Spleen (tissue), 11 donors: ENCODE results near the gene SLC13A5. TPM values are rescaled to one million over a fixed set of nuclear protein-coding genes. Genes with fewer than 3 reads are reported as not detected.

Source experiments
- DNase-seq: peaks from one replicate; pipeline ENCODE4 v3.0.0-alpha.2; 2020
- H3K27ac ChIP-seq, 8 donors: fragments of 200-600 bp; sonication (generic) in 7 of 8; 1 replicate in 4 of 8; 2 replicates in 4 of 8; pipeline versions ENCODE4 v1.5.0 to v1.8.0; 2016 to 2021; ENCODE audit warnings: inconsistent platforms in 4 of 8, mild to moderate bottlenecking in 4 of 8, moderate library complexity in 1 of 8
- H3K27me3 ChIP-seq, 7 donors: fragments of 200-600 bp; sonication (generic) in 6 of 7; replicated peaks in 1 of 7; 1 replicate in 4 of 7; 2 replicates in 3 of 7; pipeline versions ENCODE4 v1.5.0 to v1.8.0; 2016 to 2021; ENCODE audit warnings: inconsistent platforms in 3 of 7, mild to moderate bottlenecking in 1 of 7
- H3K36me3 ChIP-seq, 6 donors: fragments of 200-600 bp; sonication (generic) in 5 of 6; 1 replicate in 4 of 6; 2 replicates in 2 of 6; pipeline versions ENCODE4 v1.5.0 to v1.8.0; 2016 to 2021; ENCODE audit warnings: inconsistent platforms in 2 of 6
- H3K4me1 ChIP-seq, 6 donors: fragments of 200-600 bp; sonication (generic) in 5 of 6; 1 replicate in 3 of 6; 2 replicates in 3 of 6; pipeline versions ENCODE4 v1.5.0 to v1.8.0; 2016 to 2021; ENCODE audit warnings: inconsistent platforms in 3 of 6
- H3K4me3 ChIP-seq, 8 donors: fragments of 200-600 bp; sonication (generic) in 7 of 8; 1 replicate in 4 of 8; 2 replicates in 4 of 8; pipeline versions ENCODE4 v1.5.0 to v1.8.0; 2016 to 2021; ENCODE audit warnings: inconsistent platforms in 4 of 8, mild to moderate bottlenecking in 4 of 8, moderate library complexity in 2 of 8
- H3K9me3 ChIP-seq, 8 donors: fragments of 200-600 bp; sonication (generic) in 7 of 8; 1 replicate in 4 of 8; 2 replicates in 4 of 8; pipeline versions ENCODE4 v1.5.0 to v1.8.0; 2016 to 2021; ENCODE audit warnings: inconsistent platforms in 4 of 8
- POLR2A ChIP-seq, 3 donors: fragments of 450-650 bp; IDR thresholded peaks; one replicate each; pipeline ENCODE4 v1.5.1; 2017; ENCODE audit warnings: antibody characterized with exemption in 3 of 3, mild to moderate bottlenecking in 1 of 3
- POLR2AphosphoS5 ChIP-seq, 3 donors: sonication (generic); formaldehyde crosslinking; IDR thresholded peaks; one replicate each; pipeline ENCODE4 v1.5.1; 2017; ENCODE audit warnings: antibody characterized with exemption in 3 of 3
- WGBS, 5 donors: extraction: QIAGEN DNeasy Blood & Tissue Kit in 3 of 5; methylation state at CpG; one replicate each; pipeline versions ENCODE4 v1.1.5 to v1.1.7; 2013 to 2018; 5-methylcytosine and 5-hydroxymethylcytosine counted together
- intact Hi-C: fragments of 100-400 bp; cut with DNase I; formaldehyde crosslinking; loops from one replicate; pipeline ENCODE4 v1.15.0; 2023; ENCODE audit warnings: low total_unique reads
- polyA plus RNA-seq, 3 donors: library from polyadenylated mRNA; stranded (reverse); fragments of 200-250 nt; gene quantifications; one replicate each; pipeline ENCODE4 v1.2.1, GENCODE V29; 2013
- total RNA-seq, 7 donors: library from RNA; depleted of rRNA in 3 of 7; stranded (reverse); fragments of >200 nt in 3 of 7; fragmentation: NEBNext Ultra II Directional in 4 of 7; extraction: Animal tissue kit (Norgen Biotek cat#: 25700) in 4 of 7; gene quantifications; one replicate each; pipeline versions ENCODE4 v1.1.0 to v1.2.1, GENCODE V29; 2016 to 2021
- TF ChIP-seq, protein P1 (sequence below), 11 experiments: fragments of 200-600 bp in 7 of 11; fragments of 450-650 bp in 4 of 11; sonication (generic) in 4 of 11; IDR thresholded peaks in 8 of 11; conservative IDR thresholded peaks in 3 of 11; 1 replicate in 7 of 11; 2 replicates in 4 of 11; pipeline versions ENCODE4 v1.4.0 to v1.8.0; 2016 to 2021; ENCODE audit warnings: antibody characterized with exemption in 11 of 11, inconsistent platforms in 4 of 11, mild to moderate bottlenecking in 1 of 11
- donor health status: healthy with polysubstance abuse.
- donor health status: DM: no; HTN: no; CAD: no; lungs with moderate emphysema.
- donor health status: DM: no; HTN: no; CAD: no.
- donor health status: Bipolar disorder and iron deficiency.
- donor health status: healthy.
- donor health status: DM: no; HTN: no; CAD: no.
- donor health status: DM: yes; HTN: yes; CAD: no.

Gene SLC13A5
- total and polyA plus RNA-seq, 10 donors, result 1.0 to 18.4 (median 5.4) TPM

DNA sequence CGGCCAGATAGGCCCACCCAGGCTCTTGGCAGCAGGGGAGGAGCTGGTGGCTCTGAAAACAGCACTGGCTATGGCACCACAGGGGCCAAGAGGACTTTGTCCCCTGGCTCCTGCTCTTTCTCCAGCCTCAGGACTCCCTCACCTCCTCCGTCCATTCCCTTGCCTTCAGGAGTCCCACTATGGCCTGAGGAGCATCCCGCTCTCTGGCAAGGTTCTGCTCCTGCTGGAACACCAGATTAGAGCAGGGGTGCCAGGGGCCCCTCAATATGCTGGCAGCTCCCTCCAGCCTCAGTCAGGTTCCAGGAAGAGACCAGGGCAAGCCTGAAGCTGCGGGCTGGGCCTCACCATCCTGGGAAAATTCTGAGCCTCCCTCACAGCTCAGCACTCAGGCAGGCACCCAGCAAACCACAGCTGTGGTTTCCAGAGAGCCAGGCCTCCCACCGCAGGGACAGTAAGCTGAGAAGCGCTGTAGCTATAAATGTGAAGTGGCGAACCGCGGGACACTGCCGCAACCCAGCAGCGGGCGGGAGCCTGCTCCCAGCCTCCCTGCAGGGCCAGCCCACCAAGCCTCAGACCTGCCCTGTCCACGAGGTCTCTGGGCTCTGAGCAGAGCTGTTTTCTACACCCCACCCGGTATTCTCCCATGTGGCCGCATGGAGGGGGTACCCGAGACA lies 35.9 kb downstream of the SLC13A5 start:
- intact Hi-C loops, result no loop called here
- Histone ChIP-seq H3K36me3 (no peaks in the 10 kb centered on the region), H3K27me3 (peaks cover 0 to 57% (median 16%) of the 10 kb centered on the region in 7 donors), H3K4me1 (peaks cover 0 to 8% (median 0%) of the 10 kb centered on the region in 6 donors), H3K4me3 (no peak overlapping the region), H3K9me3 (no peaks in the 10 kb centered on the region), H3K27ac (no peak overlapping the region)
- DNase-seq, result no peak
- TF ChIP-seq, protein P1, sequence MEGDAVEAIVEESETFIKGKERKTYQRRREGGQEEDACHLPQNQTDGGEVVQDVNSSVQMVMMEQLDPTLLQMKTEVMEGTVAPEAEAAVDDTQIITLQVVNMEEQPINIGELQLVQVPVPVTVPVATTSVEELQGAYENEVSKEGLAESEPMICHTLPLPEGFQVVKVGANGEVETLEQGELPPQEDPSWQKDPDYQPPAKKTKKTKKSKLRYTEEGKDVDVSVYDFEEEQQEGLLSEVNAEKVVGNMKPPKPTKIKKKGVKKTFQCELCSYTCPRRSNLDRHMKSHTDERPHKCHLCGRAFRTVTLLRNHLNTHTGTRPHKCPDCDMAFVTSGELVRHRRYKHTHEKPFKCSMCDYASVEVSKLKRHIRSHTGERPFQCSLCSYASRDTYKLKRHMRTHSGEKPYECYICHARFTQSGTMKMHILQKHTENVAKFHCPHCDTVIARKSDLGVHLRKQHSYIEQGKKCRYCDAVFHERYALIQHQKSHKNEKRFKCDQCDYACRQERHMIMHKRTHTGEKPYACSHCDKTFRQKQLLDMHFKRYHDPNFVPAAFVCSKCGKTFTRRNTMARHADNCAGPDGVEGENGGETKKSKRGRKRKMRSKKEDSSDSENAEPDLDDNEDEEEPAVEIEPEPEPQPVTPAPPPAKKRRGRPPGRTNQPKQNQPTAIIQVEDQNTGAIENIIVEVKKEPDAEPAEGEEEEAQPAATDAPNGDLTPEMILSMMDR (IDR thresholded peaks at IDR 0.05 in 8 of 11, conservative IDR thresholded peaks at IDR 0.05 in 3 of 11), result no peak
- TF ChIP-seq POLR2AphosphoS5 (IDR thresholded peaks at IDR 0.05) (no peak), POLR2A (IDR thresholded peaks at IDR 0.05) (no peak)
- WGBS, 5 donors, result 30 to 67% (median 37%) methylated on average over 6 to 16 of the region's 16 CpGs

DNA sequence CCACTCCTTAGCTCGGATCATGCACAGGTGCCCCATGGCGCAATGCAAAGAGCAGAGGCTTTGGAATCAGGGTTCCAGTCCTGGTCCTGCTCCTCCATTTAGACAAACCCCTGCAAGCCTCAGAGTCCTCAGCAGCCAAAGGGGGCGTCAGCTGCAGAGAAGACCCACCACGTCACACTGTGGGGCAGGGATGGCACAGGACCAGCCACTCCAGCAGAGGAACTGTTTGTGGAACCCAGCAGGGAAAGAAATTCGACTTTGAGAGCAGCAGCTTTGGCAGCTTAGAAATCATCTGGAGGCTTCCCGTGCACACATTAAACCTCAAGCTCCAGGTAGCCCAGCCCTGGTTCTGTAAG lies 36.4 kb downstream of the SLC13A5 start:
- Histone ChIP-seq H3K36me3 (no peaks in the 10 kb centered on the region), H3K27me3 (peaks cover 0 to 52% (median 16%) of the 10 kb centered on the region in 7 donors), H3K9me3 (no peaks in the 10 kb centered on the region), H3K27ac (no peak overlapping the region), H3K4me1 (peaks cover 0 to 8% (median 0%) of the 10 kb centered on the region in 6 donors), H3K4me3 (no peak overlapping the region)
- TF ChIP-seq, protein P1 (IDR thresholded peaks at IDR 0.05 in 8 of 11, conservative IDR thresholded peaks at IDR 0.05 in 3 of 11), result no peak
- TF ChIP-seq POLR2A (IDR thresholded peaks at IDR 0.05) (no peak), POLR2AphosphoS5 (IDR thresholded peaks at IDR 0.05) (no peak)
- 64 to 80% (median 75%) methylated on average over 4 to 6 of the region's 6 CpGs for WGBS, 5 donors
- no peak for DNase-seq
- intact Hi-C loops, result no loop called here

DNA sequence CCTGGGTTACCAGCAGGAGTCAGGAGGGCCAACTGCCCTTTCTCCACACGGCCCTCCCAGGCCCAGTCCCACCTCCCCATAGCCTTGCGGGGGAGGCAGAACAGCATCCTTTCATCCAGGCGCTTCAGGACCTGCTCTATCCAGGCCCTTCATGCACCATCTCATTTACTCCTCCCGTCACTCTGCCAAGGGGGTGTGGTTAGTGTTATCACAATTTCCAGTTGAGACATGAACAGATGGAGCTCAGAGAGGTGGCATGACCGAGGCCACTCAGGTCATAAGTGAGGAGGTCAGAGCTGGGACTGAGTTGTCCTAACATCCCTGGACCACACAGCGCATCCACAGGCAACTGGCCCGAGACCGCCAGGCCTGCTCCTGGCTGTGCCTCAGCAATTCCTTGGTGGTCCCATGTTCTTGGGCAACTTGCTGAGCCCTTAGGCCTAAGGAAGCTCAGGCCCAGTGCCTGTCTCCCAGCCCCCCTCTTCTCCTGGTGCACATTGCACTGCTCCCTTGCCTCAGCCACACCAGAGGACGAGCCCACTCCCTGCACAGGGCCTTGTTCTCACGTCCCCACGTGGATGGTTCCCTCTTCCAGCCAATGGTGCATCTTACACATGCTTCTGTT lies 37.9 kb downstream of the SLC13A5 start:
- H3K4me1 ChIP-seq, result peaks cover 0 to 8% (median 0%) of the 10 kb centered on the region in 6 donors
- no peaks in the 10 kb centered on the region for H3K36me3 ChIP-seq
- H3K4me3 ChIP-seq, result no peak overlapping the region
- intact Hi-C loops, result no loop called here
- DNase-seq, result no peak
- 76 to 90% (median 77%) methylated on average over 7 to 11 of the region's 11 CpGs for whole genome bisulfite sequencing, 5 donors
- H3K27ac ChIP-seq, result no peak overlapping the region
- peaks cover 0 to 39% (median 16%) of the 10 kb centered on the region in 7 donors for H3K27me3 ChIP-seq
- H3K9me3 ChIP-seq, result no peaks in the 10 kb centered on the region
- TF ChIP-seq POLR2AphosphoS5 (IDR thresholded peaks at IDR 0.05), result no peak
- no peak for TF ChIP-seq POLR2A (IDR thresholded peaks at IDR 0.05)
- TF ChIP-seq, protein P1 (IDR thresholded peaks at IDR 0.05 in 8 of 11, conservative IDR thresholded peaks at IDR 0.05 in 3 of 11), result no peak

DNA sequence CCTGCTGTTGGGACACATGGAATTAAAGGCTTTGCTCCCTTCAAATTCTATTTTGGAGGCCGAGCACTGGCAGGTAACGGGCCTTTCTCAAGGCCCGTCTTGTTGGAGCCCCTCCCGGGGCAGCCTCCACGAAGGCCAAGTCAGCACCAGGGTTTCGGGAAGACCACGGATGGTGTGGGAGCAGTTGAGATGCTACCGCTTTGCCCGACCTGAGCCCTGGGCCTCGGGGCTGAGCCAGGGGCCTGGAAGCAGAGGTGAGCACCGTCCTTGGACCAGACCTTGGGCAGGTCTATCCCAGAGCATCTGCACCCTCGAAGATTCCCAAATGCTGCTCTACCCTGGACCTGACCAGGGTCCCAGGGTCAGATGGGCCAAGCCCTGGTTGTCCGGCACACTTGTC lies 38.6 kb downstream of the SLC13A5 start:
- intact Hi-C loops, result no loop called here
- no peaks in the 10 kb centered on the region for H3K36me3 ChIP-seq
- no peaks in the 10 kb centered on the region for H3K9me3 ChIP-seq
- DNase-seq, result no peak
- WGBS, 5 donors, result 88 to 94% (median 92%) methylated on average over 7 to 13 of the region's 13 CpGs
- H3K27ac ChIP-seq, result no peak overlapping the region
- no peak overlapping the region for H3K4me3 ChIP-seq
- peaks cover 0 to 8% (median 0%) of the 10 kb centered on the region in 6 donors for H3K4me1 ChIP-seq
- no peak for TF ChIP-seq POLR2A (IDR thresholded peaks at IDR 0.05)
- no peak for TF ChIP-seq POLR2AphosphoS5 (IDR thresholded peaks at IDR 0.05)
- TF ChIP-seq, protein P1 (IDR thresholded peaks at IDR 0.05 in 8 of 11, conservative IDR thresholded peaks at IDR 0.05 in 3 of 11), result no peak
- H3K27me3 ChIP-seq, result peaks cover 0 to 31% (median 16%) of the 10 kb centered on the region in 7 donors
